8988T (cell line): Measurements from ENCODE around the gene ATP1B1.

Experiments
- DNase-seq: peaks from one replicate; pipeline ENCODE4 v3.0.0; 2011

ATP1B1 gene

GRCh38 chr1:169098380-169098779 lies 8.1 kb upstream of the ATP1B1 start:
- DNase-seq: no peak

- DNase-seq: no peak
These were observed 6.9 kb upstream of the ATP1B1 start for GRCh38 chr1:169099561-169099960.

DNA sequence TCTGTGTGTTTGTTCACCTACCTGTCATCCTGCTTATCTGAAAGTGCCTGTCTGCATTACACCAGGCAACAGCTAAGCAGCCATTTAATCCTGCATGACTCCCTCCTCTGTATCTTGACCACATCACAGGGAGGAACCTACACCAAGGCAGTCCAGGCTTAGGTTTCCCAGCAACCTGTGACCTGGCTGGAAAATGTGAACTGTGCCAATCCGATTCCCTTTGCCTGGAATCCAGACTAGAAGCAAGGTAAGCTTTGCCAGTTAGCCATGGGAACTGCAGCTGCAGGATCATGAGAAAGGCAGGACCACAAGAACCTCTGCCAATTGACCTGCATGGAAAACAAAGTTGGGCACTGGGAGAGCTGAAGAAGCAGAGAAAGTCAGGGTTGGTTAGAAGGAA lies 6.3 kb upstream of the ATP1B1 start:
- no peak for DNase-seq

DNA sequence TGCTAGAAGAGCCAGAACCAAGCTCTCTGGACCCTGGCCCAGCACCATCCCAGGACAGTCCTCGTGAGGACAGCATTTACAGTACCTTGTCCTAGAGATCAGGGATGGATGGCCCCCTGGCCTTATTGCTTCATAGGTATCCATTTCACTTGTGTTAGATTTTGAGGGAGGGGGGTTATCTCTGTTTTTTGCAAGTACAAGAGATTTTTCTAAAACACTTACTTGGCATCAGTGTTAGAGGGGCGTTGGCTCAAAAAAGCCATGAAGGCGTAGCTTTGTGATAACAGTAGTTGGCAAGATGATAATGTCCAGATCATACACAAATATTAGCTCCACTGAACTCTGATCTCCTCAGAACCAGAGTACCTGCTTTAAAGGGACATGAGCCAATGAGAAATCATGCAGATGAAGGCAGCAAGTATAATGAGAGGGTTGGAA lies 5.8 kb upstream of the ATP1B1 start:
- DNase-seq: no peak

DNA sequence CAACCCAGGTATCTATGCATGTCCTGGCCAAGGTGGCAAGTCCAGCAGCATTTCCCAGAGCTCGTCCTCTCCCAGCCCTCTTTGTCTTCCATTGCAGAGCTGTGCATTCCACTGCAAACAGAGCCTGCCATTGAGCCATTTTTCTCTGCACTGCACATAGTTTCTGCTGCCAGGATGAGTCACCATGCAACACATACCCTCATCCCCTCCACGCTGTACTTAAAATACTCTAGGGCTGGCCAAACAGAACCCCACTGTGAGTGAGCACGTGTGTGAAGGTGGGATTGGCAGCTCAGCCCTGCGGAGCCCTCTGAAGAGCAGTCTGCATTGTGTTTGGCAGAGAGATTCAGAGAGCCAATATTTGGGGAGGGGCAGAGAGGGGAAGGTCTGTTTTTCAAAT lies 3.9 kb upstream of the ATP1B1 start:
- DNase-seq: no peak

DNA sequence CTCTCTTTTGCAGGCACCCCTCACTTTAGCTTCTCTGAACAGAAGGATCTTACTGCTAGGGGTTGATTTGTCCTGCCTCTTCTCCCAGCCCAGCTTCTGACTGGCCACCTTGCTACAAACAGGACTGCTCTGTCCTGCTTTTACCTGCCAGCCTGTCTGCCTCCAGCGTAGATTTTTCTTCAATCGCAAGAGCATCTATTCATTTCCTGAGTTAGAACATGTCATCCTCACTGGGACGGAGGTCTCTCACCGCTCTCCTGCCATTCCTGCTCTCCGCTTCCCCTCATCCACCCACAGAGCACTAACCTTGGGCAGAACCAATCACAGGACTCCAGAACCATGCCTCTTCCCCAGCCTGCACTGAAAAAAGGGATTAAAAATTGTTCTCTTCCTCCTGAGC lies 3.5 kb upstream of the ATP1B1 start:
- DNase-seq: no peak

DNA sequence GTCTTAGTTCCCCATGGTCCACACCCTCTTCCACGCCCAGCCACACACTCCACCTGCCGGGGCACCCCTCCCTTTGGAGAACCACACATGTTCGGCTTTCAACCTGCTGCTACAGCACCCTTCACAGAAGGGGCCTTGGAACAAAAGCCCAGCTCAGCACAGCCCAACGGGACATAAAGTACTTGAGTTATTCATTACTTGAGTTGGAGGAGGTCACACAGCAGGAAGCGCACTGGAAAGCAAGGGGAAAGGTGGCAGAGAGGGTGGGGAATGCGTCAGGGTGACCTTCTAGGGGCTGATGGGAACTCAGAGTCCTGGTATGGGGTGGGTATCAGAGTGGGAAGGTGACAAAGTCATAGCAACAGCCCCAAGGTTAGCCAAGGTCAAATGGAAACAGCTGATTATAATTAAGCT lies 3.0 kb upstream of the ATP1B1 start:
- no peak for DNase-seq

DNA sequence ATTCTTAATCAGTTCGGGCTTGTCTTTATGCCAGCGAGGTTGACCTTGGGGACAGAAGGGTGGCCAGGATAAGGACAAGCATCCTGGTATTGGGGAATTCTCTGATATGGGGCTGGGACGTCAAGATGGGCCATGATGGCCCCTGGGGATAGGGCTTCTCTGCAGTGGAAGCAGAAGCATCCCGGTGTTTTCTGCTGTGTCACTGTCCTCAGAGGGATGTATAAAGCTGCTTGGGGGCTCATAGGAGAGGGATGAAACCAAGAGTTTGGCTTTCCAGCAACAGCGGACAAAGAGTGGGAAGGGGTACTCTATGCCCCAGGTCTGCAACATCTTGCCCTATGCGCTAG lies 1.4 kb upstream of the ATP1B1 start:
- DNase-seq: no peak

DNA sequence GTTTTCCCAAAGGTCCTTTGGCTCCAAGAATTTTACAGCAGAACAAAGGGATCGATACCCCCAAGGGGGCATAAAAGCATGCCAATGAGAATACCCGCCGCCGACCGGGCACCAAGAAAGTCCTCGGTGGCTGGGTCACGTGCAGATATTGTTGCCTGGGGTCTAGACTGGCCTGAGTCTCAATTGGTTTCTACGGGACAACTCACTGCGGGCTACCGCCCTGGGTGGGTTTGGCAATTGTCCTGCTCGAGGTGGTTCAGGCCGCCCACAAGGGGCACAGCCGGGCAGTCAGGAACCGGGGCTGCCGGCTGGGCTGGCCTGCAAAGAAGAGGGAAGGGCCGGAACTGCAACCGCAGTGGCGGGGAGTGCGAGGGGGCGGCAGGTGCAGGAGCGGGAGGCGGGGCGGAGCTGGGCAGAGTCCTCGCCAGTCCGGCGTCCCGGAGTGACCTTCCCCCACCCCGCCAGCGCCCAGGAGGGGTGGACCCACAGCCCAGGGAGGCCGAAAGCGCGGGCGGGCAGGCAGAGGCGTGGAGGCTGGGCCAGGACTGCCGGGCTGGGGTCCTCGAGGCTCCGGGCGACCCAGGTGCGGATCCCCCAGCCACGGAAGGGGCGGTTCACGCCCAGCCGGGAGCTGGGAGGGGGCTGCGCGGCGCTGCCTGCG lies 926 bp upstream of the ATP1B1 start:
- peak; percentile 80 for DNase-seq

GRCh38 chr1:169106921-169107602 lies 572 bp downstream of the ATP1B1 start:
- DNase-seq: no peak

- no peak for DNase-seq
These were observed 1.2 kb downstream of the ATP1B1 start for GRCh38 chr1:169107603-169108208.

DNA sequence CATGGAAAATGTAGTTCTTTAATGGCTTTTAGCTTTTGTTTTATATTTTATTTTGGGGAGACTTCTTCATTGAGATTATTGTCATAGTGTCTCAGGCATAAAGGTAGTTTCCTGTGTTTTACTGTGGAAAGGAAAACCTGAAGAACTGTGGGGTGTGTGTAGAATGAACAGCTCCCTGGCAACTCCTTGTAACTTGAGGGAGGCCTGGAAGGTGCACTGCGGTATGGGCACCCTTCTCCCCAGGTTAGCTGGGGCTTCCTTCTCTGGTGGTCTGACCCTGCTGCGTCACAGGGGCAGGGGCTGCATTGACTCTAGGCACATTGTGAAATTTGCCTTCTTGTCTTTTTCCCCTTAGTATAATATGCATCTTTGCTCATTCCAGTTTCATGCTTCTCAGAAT lies 1.7 kb downstream of the ATP1B1 start:
- DNase-seq: no peak

- peak; percentile 48 for DNase-seq
These were observed 2.5 kb downstream of the ATP1B1 start for GRCh38 chr1:169108863-169109560.

DNA sequence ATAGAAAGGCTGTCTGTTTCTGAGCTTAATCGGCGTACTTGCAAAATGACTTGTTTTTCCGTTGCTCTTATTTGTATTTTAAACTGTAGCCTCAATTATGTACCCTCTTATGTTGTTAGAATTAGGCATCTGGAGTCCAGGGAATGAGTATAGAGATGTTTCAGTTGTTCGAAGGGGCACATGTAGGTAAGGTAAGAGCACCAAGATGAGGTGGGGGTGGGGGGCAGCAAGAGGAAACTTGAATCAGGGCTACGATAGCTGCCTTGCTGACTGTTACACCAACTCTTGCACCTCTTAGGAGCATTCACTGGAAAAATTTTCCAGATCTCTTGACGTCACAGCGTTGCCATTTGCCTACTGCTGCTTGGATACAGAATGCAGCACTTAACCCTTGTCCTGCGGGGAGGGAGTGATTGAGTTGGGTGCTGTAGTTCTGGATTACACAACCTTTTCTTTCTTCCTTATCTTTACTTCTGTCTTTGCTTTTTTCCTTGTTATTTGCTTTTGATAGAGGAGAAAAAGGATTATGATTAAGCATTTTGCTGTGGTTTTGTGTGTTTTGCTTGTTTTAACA lies 3.2 kb downstream of the ATP1B1 start:
- no peak for DNase-seq

DNA sequence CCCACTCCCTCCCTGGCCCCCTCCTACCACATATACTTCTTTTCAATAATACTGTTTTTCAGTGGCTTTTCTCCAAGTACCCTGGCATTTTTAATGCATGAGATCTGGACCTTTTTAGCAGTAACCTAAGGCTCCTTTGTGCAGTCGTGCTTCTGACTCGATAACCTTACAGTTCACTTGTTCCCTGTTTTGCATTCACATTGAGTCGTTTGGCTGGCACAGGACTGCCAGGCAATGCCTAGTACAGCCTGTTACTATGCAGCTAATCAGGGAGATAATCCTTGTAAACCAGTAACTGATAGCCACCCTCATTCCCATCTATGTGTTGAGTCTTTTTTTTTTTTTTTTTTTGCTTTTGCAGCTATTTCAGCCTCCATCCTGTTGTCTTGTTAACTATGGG lies 3.7 kb downstream of the ATP1B1 start:
- DNase-seq: no peak

DNA sequence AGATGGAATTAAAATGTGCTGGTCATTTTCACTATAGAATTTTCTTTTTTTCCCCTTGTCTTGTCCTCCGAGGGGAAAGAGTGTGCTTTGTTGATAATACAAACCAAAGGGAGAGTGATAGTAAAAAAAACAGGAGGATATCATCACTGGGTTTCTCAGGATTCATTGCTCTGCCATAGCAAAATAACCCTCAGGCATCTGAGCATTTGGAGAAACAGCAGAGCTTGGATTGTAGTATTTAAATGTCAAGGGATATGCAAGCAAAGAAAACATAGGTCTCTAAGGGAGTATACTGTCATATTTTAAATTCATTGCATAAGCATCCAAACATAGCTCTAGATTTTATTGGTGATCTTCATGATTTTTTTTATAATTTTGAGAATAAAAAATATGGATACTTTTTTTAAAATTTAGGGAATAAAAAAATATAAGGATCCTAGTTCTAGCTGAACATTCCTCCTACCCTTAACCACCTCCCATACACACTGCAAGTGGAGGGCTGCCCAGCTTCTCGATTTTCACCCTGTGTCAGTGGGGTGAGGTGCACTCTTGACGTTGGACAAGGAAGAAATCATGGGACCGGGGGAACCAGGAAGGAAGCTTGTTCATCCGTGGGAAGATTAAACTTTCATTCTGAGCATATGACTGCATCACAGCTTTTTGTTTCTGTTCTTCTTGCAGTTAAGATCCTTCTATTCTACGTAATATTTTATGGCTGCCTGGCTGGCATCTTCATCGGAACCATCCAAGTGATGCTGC lies 4.4 kb downstream of the ATP1B1 start:
- DNase-seq: no peak

- no peak for DNase-seq
These were observed 5.0 kb downstream of the ATP1B1 start for GRCh38 chr1:169111472-169111871.

DNA sequence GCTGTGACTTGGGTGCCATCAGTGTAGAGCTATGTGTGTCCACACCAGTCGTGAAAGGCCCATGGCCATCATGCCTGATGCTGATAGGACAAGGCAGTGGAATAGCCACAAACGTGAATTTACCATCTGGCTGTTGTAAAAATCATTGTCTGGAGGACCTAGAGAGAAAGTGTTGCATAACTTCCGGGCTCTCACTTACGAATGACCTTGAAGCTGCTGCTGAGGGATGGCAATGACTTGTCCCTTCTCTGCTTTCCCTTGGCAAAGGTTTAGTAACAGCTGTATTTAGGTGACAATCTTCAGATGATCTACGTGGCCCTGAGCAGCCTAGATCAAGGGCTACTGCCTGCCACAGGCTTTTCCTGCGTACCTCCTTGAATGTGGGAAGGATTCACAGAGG lies 5.8 kb downstream of the ATP1B1 start:
- DNase-seq: no peak

DNA sequence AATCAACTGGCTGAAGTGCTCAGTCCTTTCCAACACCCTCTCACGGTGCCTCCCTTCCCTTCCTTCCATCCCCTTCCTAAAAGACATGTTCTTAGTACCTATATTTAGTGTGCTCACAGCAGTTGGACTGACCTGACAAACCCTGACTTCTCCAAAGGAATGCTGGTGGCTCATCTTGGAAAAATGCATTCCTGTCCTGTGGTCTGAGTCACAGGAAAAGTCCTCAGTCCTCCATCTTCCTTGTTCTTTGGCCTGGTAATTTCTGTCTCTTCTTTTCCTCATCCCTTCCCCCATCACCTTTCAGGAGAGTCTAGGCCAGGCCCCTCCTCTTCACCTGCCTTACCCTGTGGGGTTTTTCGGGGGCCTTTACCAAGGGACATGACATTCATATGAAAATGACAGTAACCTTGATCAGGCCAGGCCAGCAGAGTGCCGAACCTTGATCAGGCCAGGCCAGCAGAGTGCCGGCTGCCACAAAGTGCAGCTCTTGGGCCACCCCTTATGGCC lies 7.2 kb downstream of the ATP1B1 start:
- peak; percentile 49 for DNase-seq

- DNase-seq: no peak
These were observed 9.5 kb downstream of the ATP1B1 start for GRCh38 chr1:169115891-169116585.

GRCh38 chr1:169117014-169117413 lies 10.5 kb downstream of the ATP1B1 start:
- no peak for DNase-seq

DNA sequence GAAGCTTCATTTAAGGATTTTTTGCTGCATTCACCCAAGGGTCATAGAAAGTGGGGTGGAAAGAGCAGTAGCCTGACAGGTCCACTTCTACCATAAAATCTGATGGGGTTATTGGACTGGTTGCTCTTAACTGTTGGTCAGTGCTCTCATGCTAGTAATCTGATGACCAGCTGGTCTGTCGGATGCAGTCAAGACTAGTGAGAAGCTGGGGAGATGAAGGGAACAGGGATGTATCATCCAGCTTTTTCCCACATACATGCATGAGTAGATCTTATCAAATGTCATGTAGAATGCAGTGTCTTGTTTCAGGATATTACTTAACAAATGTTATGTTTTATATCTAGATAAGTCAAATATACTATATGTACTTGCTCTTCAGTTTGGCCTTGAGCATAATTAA lies 11.1 kb downstream of the ATP1B1 start:
- no peak for DNase-seq
